ENCODE data around the gene AK2. TPM values are rescaled to one million over a fixed set of nuclear protein-coding genes. Genes with fewer than 3 reads are reported as not detected.

Gene AK2
- total RNA-seq, result 100 to 1,000 TPM; 120 to 123 TPM

DNA sequence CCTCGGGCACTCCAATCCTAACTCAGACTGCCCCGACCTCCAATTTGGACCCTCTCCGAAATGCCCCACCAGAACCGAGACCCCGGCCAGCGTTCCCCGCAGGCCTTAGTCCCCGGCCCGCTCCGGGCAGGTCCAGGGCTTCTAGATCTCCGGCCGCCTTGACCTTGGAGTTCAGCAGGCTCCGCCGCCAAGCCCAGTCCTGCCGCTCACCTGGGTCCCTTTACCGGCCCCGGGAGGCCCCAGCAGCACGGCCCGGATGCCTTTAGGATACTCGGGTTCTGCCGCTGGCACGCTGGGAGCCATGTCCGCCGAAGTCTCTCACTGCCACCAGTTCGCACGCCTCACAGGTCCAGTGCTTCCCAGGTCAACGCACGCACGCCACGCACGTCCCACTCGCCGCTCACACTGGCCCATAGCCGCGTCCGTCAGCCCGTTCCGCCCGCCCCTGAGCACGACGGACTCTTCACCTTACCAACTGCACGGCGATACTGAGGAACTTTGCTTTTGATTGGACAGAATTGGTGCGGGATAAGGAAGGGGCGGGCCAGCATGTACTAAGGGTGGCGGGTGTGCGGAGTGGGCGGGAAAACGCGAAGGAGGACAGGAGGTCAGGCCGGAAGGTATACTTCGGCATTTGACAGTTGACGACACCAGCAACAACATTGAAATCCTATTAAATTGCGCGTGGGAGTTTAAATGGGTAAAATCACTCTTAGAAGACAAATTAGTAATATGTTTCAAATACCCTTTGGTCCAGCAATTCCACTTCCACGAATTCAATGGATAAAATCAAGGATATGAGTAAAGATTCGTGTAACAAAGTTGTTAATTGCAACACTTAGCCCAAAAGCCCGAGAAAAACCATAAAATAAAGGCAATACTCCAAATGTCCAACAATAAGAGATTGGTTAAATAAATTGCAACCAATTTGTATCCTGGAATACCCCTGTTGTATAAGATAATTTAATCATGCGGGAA, at the start of gene AK2:
Gene AK2, minus strand, starts transcription at position 358 of the 978 bp plus-strand sequence. Its CDS starts 55 bp downstream, at position 303.
- Histone ChIP-seq H3K27ac (peak within 1 kb of the TSS; percentile 68 to 69), H3K4me3 (peak within 1 kb of the TSS; percentile 82 to 88), H3K27me3 (replicated peaks; ENCODE audit: insufficient read depth) (no peaks in the 10 kb centered on the region), H3K4me1 (replicated peaks) (no peaks in the 10 kb centered on the region), H3K9me3 (no peaks in the 10 kb centered on the region), H3K36me3 (no peaks in the 10 kb centered on the region)
- TF ChIP-seq POLR2A (IDR thresholded peaks at IDR 0.05) (peak; percentile 79), POLR2AphosphoS5 (IDR thresholded peaks at IDR 0.05) (peak; percentile 96), CTCF (IDR thresholded peaks at IDR 0.05) (peak in 1 of 4 experiments; percentile 8)
- intact Hi-C loops (cut with DNase I), result no loop called here
- DNase-seq (ENCODE audit: low spot score), result peak; percentile 97
- 4% methylated on average over 52 of the region's 59 CpGs for WGBS

GRCh38 chr1:33086384-33086850, 49.7 kb upstream of the AK2 start:
- DNase-seq (ENCODE audit: low spot score), result peak; percentile 68
- Histone ChIP-seq H3K9me3 (no peaks in the 10 kb centered on the region), H3K4me1 (replicated peaks) (no peaks in the 10 kb centered on the region), H3K36me3 (no peaks in the 10 kb centered on the region), H3K27ac (no peak overlapping the region), H3K27me3 (replicated peaks; ENCODE audit: insufficient read depth) (no peaks in the 10 kb centered on the region), H3K4me3 (no peak overlapping the region)
- TF ChIP-seq POLR2A (IDR thresholded peaks at IDR 0.05) (no peak), CTCF (IDR thresholded peaks at IDR 0.05) (peak; percentile 31 to 69 (median 64)), POLR2AphosphoS5 (IDR thresholded peaks at IDR 0.05) (no peak)
- intact Hi-C loops (cut with DNase I), result loop anchor here (10.0 kb wide), 1 partner anchor 152 kb away; no protein-coding TSS in a partner anchor
- 29% methylated on average over 12 of the region's 12 CpGs for WGBS

GRCh38 chr1:33085332-33085731, 48.6 kb upstream of the AK2 start:
- TF ChIP-seq CTCF (IDR thresholded peaks at IDR 0.05) (no peak), POLR2A (IDR thresholded peaks at IDR 0.05) (no peak), POLR2AphosphoS5 (IDR thresholded peaks at IDR 0.05) (no peak)
- H3K27me3 ChIP-seq (replicated peaks; ENCODE audit: insufficient read depth), result no peaks in the 10 kb centered on the region
- WGBS, result 85% methylated on average over 4 of the region's 4 CpGs
- H3K4me1 ChIP-seq (replicated peaks), result no peaks in the 10 kb centered on the region
- H3K36me3 ChIP-seq, result no peaks in the 10 kb centered on the region
- H3K9me3 ChIP-seq, result no peaks in the 10 kb centered on the region
- intact Hi-C loops (cut with DNase I), result loop anchor here (10.0 kb wide), 1 partner anchor 151 kb away; no protein-coding TSS in a partner anchor
- no peak overlapping the region for H3K4me3 ChIP-seq
- no peak for DNase-seq (ENCODE audit: low spot score)
- no peak overlapping the region for H3K27ac ChIP-seq

DNA sequence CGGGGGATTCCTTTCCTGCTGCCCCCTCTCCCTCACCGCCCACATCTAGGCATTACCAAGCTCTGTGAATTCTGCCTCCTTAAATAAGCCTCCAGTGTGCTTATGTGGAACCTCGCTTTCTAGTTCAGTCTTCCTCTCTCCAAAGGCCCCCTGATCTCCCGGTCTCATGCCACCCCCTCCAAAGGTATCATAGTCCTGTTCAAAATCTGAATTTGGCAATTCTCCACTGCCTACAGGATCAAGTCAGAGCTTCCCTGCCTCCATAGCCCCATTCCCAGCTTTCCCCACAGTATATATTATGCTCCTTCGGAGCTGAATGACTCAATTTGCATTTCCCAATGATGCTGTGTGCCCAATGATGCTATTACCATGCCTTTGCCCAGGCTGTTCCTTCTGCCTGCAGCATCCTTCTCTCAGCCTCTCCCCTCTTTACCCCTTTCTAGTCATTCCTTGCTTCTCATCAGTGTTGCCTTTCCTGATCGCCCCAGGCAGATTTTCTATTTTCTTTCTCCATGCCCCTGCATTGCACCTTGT, 46.0 kb upstream of the AK2 start:
- TF ChIP-seq POLR2A (IDR thresholded peaks at IDR 0.05), result no peak
- intact Hi-C loops (cut with DNase I), result loop anchor here (10.0 kb wide), 1 partner anchor 148 kb away; no protein-coding TSS in a partner anchor
- Histone ChIP-seq H3K4me3 (no peak overlapping the region), H3K27me3 (replicated peaks; ENCODE audit: insufficient read depth) (no peaks in the 10 kb centered on the region), H3K27ac (no peak overlapping the region), H3K36me3 (no peaks in the 10 kb centered on the region), H3K9me3 (no peaks in the 10 kb centered on the region), H3K4me1 (replicated peaks) (no peaks in the 10 kb centered on the region)
- 85% methylated on average over 6 of the region's 6 CpGs for WGBS
- DNase-seq (ENCODE audit: low spot score), result no peak
